KMS-11 (cell line): Measurements from ENCODE around the gene GTF2F2.
"Not testable (repeated sequence)": the region's sequence is repeated elsewhere in the genome, so short reads cannot be mapped to it uniquely, and the experiment has no call there.

Source experiments
- H2AFZ ChIP-seq: fragments of 200-600 bp; sonication (generic); 2 replicates; pipeline ENCODE4 v1.6.1; 2016; ENCODE audit warnings: antibody characterized with exemption, mixed run types, low read depth
- H3K27ac ChIP-seq: fragments of 200-600 bp; sonication (generic); 2 replicates; pipeline ENCODE4 v1.6.1; 2016; ENCODE audit warnings: mild to moderate bottlenecking, mixed run types
- H3K27me3 ChIP-seq: fragments of 200-600 bp; sonication (generic); 2 replicates; pipeline ENCODE4 v1.6.1; 2017; ENCODE audit warnings: mild to moderate bottlenecking, low read depth, mixed run types, moderate library complexity; ENCODE audit not compliant: insufficient read depth
- H3K36me3 ChIP-seq: fragments of 200-600 bp; sonication (generic); 2 replicates; pipeline ENCODE4 v1.6.1; 2017; ENCODE audit warnings: mild to moderate bottlenecking, mixed run types; ENCODE audit not compliant: insufficient read depth
- H3K4me1 ChIP-seq: fragments of 200-600 bp; sonication (generic); 2 replicates; pipeline ENCODE4 v1.6.1; 2016; ENCODE audit warnings: mild to moderate bottlenecking, low read depth, mixed run types; ENCODE audit not compliant: poor library complexity, severe bottlenecking
- H3K4me2 ChIP-seq: fragments of 200-600 bp; sonication (generic); 2 replicates; pipeline ENCODE4 v1.7.0; 2016; ENCODE audit warnings: mild to moderate bottlenecking, mixed run types
- H3K4me3 ChIP-seq: fragments of 200-600 bp; sonication (generic); IDR thresholded peaks from 2 replicates; pipeline ENCODE4 v1.6.1; 2017; ENCODE audit warnings: low read depth, low read length, mixed read lengths; ENCODE audit not compliant: insufficient read depth
- H3K79me2 ChIP-seq: fragments of 200-600 bp; sonication (generic); 2 replicates; pipeline ENCODE4 v1.6.1; 2016; ENCODE audit warnings: low read depth, mixed run types; ENCODE audit not compliant: insufficient read depth
- H3K9ac ChIP-seq: fragments of 200-600 bp; sonication (generic); 2 replicates; pipeline ENCODE4 v1.6.1; 2016; ENCODE audit warnings: mild to moderate bottlenecking, mixed run types
- H4K20me1 ChIP-seq: fragments of 200-600 bp; sonication (generic); 2 replicates; pipeline ENCODE4 v1.6.1; 2016; ENCODE audit warnings: mild to moderate bottlenecking, mixed run types; ENCODE audit not compliant: insufficient read depth
- TF ChIP-seq, protein P1 (sequence below): fragments of 200-600 bp; sonication (generic); conservative IDR thresholded peaks from 2 replicates; pipeline ENCODE4 v1.6.1; 2017; ENCODE audit warnings: low read depth, mild to moderate bottlenecking, antibody characterized with exemption, low read length, moderate library complexity, mixed read lengths

Gene GTF2F2

DNA sequence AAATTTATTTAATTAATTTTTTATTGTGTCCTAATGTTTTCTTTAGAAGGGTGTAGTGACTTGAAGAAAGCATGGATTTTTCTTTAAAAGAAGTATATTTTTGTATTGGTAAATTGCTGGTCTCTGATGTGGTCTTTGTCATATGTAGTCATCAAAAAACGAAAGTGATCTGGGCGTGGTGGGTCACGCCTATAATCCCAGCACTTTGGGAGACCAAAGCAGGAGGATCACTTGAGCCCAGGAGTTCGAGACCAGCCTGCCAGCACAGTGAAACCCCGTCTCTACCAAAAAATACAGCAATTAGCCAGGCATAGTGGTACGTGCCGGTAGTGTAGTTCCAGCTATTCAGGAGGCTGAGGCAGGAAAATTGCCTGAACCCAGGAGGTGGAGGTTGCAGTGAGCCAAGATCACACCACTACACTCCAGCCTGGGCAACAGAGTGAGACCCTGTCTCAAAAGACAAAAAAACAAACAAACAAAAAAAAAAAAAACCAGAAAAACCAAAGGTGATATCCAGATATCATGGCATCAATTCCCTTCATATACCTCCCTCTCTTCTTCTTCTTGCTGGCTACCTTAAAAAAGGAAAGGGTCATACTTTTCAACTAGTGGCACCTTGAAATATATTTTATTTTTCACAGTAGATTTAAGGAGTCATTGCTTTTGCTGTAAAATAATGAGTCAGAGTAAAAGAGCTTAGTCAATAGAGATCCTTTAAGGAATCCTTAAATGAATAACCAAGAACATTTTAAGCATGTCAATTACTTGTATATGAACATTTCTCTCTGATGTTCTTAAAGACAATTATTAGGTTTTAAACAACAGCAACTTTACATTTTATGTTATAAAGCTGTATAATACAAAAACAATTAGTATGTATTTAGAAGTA, 60.6 kb downstream of the GTF2F2 start:
- Histone ChIP-seq H3K36me3 (no peaks in the 10 kb centered on the region), H3K4me2 (no peak overlapping the region)

DNA sequence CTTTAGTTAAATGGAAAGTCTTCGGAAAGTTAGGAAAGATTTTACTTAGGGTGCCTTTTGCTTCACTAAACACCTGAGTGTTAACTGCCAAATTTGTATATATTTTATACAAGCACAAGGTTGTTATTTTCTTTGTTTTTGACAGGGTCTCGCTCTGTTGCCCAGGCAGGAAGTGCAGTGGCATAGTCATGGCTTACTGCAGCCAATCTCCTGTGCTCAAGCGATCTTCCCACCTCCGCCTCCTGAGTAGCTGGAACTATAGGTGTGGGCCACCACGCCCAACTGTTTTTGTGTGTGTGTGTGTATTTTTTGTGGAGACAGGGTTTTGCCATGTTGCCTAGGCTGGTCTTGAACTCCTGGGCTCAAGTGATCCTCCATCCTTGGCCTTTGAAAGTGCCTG, 64.4 kb downstream of the GTF2F2 start:
- Histone ChIP-seq H3K4me1 (no peaks in the 10 kb centered on the region), H3K36me3 (no peaks in the 10 kb centered on the region), H3K27ac (no peak overlapping the region), H3K4me2 (no peak overlapping the region), H3K4me3 (no peak overlapping the region), H2AFZ (no peak overlapping the region), H3K9ac (no peak overlapping the region), H3K27me3 (no peaks in the 10 kb centered on the region), H3K79me2 (peaks cover under 1% of the 10 kb centered on the region; the same call in 1 of the 2 replicates), H4K20me1 (no peaks in the 10 kb centered on the region)
- TF ChIP-seq, protein P1, sequence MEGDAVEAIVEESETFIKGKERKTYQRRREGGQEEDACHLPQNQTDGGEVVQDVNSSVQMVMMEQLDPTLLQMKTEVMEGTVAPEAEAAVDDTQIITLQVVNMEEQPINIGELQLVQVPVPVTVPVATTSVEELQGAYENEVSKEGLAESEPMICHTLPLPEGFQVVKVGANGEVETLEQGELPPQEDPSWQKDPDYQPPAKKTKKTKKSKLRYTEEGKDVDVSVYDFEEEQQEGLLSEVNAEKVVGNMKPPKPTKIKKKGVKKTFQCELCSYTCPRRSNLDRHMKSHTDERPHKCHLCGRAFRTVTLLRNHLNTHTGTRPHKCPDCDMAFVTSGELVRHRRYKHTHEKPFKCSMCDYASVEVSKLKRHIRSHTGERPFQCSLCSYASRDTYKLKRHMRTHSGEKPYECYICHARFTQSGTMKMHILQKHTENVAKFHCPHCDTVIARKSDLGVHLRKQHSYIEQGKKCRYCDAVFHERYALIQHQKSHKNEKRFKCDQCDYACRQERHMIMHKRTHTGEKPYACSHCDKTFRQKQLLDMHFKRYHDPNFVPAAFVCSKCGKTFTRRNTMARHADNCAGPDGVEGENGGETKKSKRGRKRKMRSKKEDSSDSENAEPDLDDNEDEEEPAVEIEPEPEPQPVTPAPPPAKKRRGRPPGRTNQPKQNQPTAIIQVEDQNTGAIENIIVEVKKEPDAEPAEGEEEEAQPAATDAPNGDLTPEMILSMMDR: no peak

More for the DNA sequence above, 60.6 kb downstream of the GTF2F2 start:
- no peak overlapping the region for H3K4me3 ChIP-seq
- peaks cover 6% of the 10 kb centered on the region; the same call in 1 of the 2 replicates for H3K79me2 ChIP-seq
- H3K9ac ChIP-seq: no peak overlapping the region
- no peaks in the 10 kb centered on the region for H3K27me3 ChIP-seq
- no peaks in the 10 kb centered on the region for H4K20me1 ChIP-seq
- H3K27ac ChIP-seq: no peak overlapping the region
- TF ChIP-seq, protein P1: no peak
- H2AFZ ChIP-seq: no peak overlapping the region
- H3K4me1 ChIP-seq: no peaks in the 10 kb centered on the region

DNA sequence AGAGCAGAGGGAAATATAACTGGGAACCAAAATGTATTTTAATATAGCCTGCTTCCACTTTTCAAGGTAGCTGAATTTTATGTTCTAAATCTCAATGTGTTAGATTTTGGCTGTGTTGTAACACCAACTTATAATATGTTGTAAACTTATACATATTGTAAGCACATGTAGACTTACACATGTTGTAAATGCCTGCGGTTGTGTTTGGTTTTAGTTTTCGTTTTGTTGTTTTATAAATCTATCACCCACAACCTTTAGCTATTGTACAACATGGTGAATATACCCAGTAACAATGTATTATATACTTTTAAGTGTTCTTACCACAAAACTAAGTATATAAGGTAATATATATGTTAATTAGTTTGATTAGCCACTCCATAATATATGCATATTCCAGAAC, 65.0 kb downstream of the GTF2F2 start:
- no peak overlapping the region for H3K27ac ChIP-seq
- no peaks in the 10 kb centered on the region for H4K20me1 ChIP-seq
- no peaks in the 10 kb centered on the region for H3K79me2 ChIP-seq
- H3K4me2 ChIP-seq: no peak overlapping the region
- H3K36me3 ChIP-seq: no peaks in the 10 kb centered on the region
- TF ChIP-seq, protein P1: no peak
- H3K4me1 ChIP-seq: no peaks in the 10 kb centered on the region
- H2AFZ ChIP-seq: no peak overlapping the region
- H3K4me3 ChIP-seq: no peak overlapping the region
- H3K27me3 ChIP-seq: no peaks in the 10 kb centered on the region
- no peak overlapping the region for H3K9ac ChIP-seq

DNA sequence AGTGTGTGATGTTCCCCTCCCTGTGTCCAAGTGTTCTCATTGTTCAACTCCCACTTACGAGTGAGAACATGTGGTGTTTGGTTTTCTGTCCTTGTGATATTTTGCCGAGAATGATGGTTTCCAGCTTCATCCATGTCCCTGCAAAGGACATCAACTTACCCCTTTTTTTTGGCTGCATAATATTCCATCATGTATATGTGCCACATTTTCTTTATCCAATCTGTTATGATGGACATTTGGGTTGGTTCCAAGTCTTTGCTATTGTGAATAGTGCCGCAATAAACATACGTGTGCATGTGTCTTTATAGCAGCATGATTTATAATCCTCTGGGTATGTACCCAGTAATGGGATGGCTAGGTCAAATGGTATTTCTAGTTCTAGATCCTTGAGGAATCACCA, 68.8 kb downstream of the GTF2F2 start:
- H4K20me1 ChIP-seq, H2AFZ ChIP-seq, H3K36me3 ChIP-seq, H3K27me3 ChIP-seq, H3K79me2 ChIP-seq, H3K4me3 ChIP-seq, H3K4me2 ChIP-seq, H3K9ac ChIP-seq, H3K27ac ChIP-seq, H3K4me1 ChIP-seq: not testable (repeated sequence)

DNA sequence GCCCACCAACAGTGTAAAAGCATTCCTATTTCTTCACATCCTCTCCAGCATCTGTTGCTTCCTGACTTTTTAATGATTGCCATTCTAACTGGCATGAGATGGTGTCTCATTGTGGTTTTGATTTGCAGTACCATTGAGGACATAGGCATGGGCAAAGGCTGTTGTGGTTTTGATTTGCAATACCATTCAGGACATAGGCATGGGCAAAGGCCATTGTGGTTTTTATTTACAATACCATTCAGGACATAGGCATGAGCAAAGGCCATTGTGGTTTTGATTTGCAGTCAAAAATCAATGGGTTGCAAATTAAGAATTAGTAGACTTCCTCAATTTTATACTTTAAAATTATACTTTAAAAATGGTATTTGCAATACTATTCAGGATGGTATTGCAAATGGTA, 69.2 kb downstream of the GTF2F2 start:
- not testable (repeated sequence) for H3K9ac ChIP-seq, H3K4me1 ChIP-seq, H2AFZ ChIP-seq, H3K36me3 ChIP-seq, H3K4me3 ChIP-seq, H3K27ac ChIP-seq, H3K4me2 ChIP-seq, H4K20me1 ChIP-seq, H3K79me2 ChIP-seq, H3K27me3 ChIP-seq
